ENCODE results near the gene SORT1.
"Not testable (repeated sequence)": the region's sequence is repeated elsewhere in the genome, so short reads cannot be mapped to it uniquely, and the experiment has no call there.

Gene SORT1

GRCh38 chr1:109299558-109300343 is 98.0 kb downstream of the SORT1 start:
- H3K27ac Mint-ChIP-seq = no peak overlapping the region
- intact Hi-C loops (cut with micrococcal nuclease) = no loop called here
- no peak overlapping the region for H3K4me3 Mint-ChIP-seq
- H3K4me1 Mint-ChIP-seq (ENCODE audit: low read depth) = peaks cover 33% of the 10 kb centered on the region
- H3K9me3 Mint-ChIP-seq = no peaks in the 10 kb centered on the region
- H3K27me3 Mint-ChIP-seq = peaks cover 6% of the 10 kb centered on the region
- H3K36me3 Mint-ChIP-seq (ENCODE audit: low read depth) = no peaks in the 10 kb centered on the region

- Mint-ChIP-seq H3K4me1 (ENCODE audit: low read depth) (peaks cover 37% of the 10 kb centered on the region), H3K4me3 (no peak overlapping the region), H3K9me3 (no peaks in the 10 kb centered on the region), H3K27me3 (peaks cover 6% of the 10 kb centered on the region), H3K36me3 (ENCODE audit: low read depth) (no peaks in the 10 kb centered on the region), H3K27ac (no peak overlapping the region)
- intact Hi-C loops (cut with micrococcal nuclease) = no loop called here
Observed at GRCh38 chr1:109298666-109299557, 98.8 kb downstream of the SORT1 start.

- peaks cover 6% of the 10 kb centered on the region for H3K27me3 Mint-ChIP-seq
- intact Hi-C loops (cut with micrococcal nuclease) = no loop called here
- H3K9me3 Mint-ChIP-seq = no peaks in the 10 kb centered on the region
Observed at GRCh38 chr1:109296782-109297181, 100.9 kb downstream of the SORT1 start.

GRCh38 chr1:109295712-109296415 is 101.9 kb downstream of the SORT1 start:
- intact Hi-C loops (cut with micrococcal nuclease) = no loop called here
- H3K9me3 Mint-ChIP-seq = no peaks in the 10 kb centered on the region
- H3K4me1 Mint-ChIP-seq (ENCODE audit: low read depth) = peaks cover 49% of the 10 kb centered on the region
- H3K4me3 Mint-ChIP-seq = no peak overlapping the region
- peaks cover 6% of the 10 kb centered on the region for H3K27me3 Mint-ChIP-seq
- H3K36me3 Mint-ChIP-seq (ENCODE audit: low read depth) = no peaks in the 10 kb centered on the region
- no peak overlapping the region for H3K27ac Mint-ChIP-seq

More at GRCh38 chr1:109296782-109297181, 100.9 kb downstream of the SORT1 start:
- Mint-ChIP-seq H3K4me3 (no peak overlapping the region), H3K27ac (no peak overlapping the region), H3K4me1 (ENCODE audit: low read depth) (peaks cover 45% of the 10 kb centered on the region), H3K36me3 (ENCODE audit: low read depth) (no peaks in the 10 kb centered on the region)

GRCh38 chr1:109294481-109294880 is 103.2 kb downstream of the SORT1 start:
- Mint-ChIP-seq H3K4me1 (ENCODE audit: low read depth) (peaks cover 40% of the 10 kb centered on the region), H3K4me3 (no peak overlapping the region), H3K27me3 (peaks cover under 1% of the 10 kb centered on the region), H3K27ac (no peak overlapping the region), H3K9me3 (no peaks in the 10 kb centered on the region), H3K36me3 (ENCODE audit: low read depth) (no peaks in the 10 kb centered on the region)
- intact Hi-C loops (cut with micrococcal nuclease) = no loop called here

GRCh38 chr1:109293026-109293425 is 104.7 kb downstream of the SORT1 start:
- H3K36me3 Mint-ChIP-seq (ENCODE audit: low read depth) = no peaks in the 10 kb centered on the region
- no peaks in the 10 kb centered on the region for H3K9me3 Mint-ChIP-seq
- H3K4me1 Mint-ChIP-seq (ENCODE audit: low read depth) = peaks cover 30% of the 10 kb centered on the region
- no peaks in the 10 kb centered on the region for H3K27me3 Mint-ChIP-seq
- intact Hi-C loops (cut with micrococcal nuclease) = no loop called here
- H3K4me3 Mint-ChIP-seq = no peak overlapping the region
- no peak overlapping the region for H3K27ac Mint-ChIP-seq

GRCh38 chr1:109292364-109292763 is 105.4 kb downstream of the SORT1 start:
- intact Hi-C loops (cut with micrococcal nuclease) = no loop called here
- Mint-ChIP-seq H3K27me3 (no peaks in the 10 kb centered on the region), H3K36me3 (ENCODE audit: low read depth) (no peaks in the 10 kb centered on the region), H3K4me3 (no peak overlapping the region), H3K9me3 (no peaks in the 10 kb centered on the region), H3K27ac (no peak overlapping the region), H3K4me1 (ENCODE audit: low read depth) (peaks cover 30% of the 10 kb centered on the region)

GRCh38 chr1:109290998-109291397 is 106.7 kb downstream of the SORT1 start:
- intact Hi-C loops (cut with micrococcal nuclease) = no loop called here
- H3K9me3 Mint-ChIP-seq = no peaks in the 10 kb centered on the region
- no peaks in the 10 kb centered on the region for H3K36me3 Mint-ChIP-seq (ENCODE audit: low read depth)
- no peak overlapping the region for H3K27ac Mint-ChIP-seq
- H3K4me3 Mint-ChIP-seq = no peak overlapping the region
- H3K4me1 Mint-ChIP-seq (ENCODE audit: low read depth) = peaks cover 30% of the 10 kb centered on the region
- H3K27me3 Mint-ChIP-seq = no peaks in the 10 kb centered on the region

GRCh38 chr1:109290137-109290536 is 107.6 kb downstream of the SORT1 start:
- Mint-ChIP-seq H3K4me3 (no peak overlapping the region), H3K27me3 (no peaks in the 10 kb centered on the region), H3K36me3 (ENCODE audit: low read depth) (no peaks in the 10 kb centered on the region), H3K27ac (no peak overlapping the region), H3K9me3 (no peaks in the 10 kb centered on the region), H3K4me1 (ENCODE audit: low read depth) (peaks cover 22% of the 10 kb centered on the region)
- intact Hi-C loops (cut with micrococcal nuclease) = no loop called here

- H3K27ac Mint-ChIP-seq; H3K9me3 Mint-ChIP-seq; intact Hi-C loops (cut with micrococcal nuclease); H3K36me3 Mint-ChIP-seq (ENCODE audit: low read depth); H3K27me3 Mint-ChIP-seq; H3K4me3 Mint-ChIP-seq: not testable (repeated sequence)
- peaks cover 21% of the 10 kb centered on the region for H3K4me1 Mint-ChIP-seq (ENCODE audit: low read depth)
Observed at GRCh38 chr1:109286762-109287161, 111.0 kb downstream of the SORT1 start.

- no peaks in the 10 kb centered on the region for H3K27me3 Mint-ChIP-seq
- peak overlapping the region; percentile 82 for H3K27ac Mint-ChIP-seq
- H3K4me3 Mint-ChIP-seq = peak overlapping the region; percentile 97
- intact Hi-C loops (cut with micrococcal nuclease) = no loop called here
- H3K36me3 Mint-ChIP-seq (ENCODE audit: low read depth) = peaks cover 8% of the 10 kb centered on the region
- H3K4me1 Mint-ChIP-seq (ENCODE audit: low read depth) = peaks cover 39% of the 10 kb centered on the region
- H3K9me3 Mint-ChIP-seq = no peaks in the 10 kb centered on the region
Observed at GRCh38 chr1:109283748-109284600, 113.7 kb downstream of the SORT1 start.

GRCh38 chr1:109282952-109283747 is 114.6 kb downstream of the SORT1 start, which contains the start of gene PSRC1:
Gene PSRC1 (minus strand): TSS chr1:109283145.
- Mint-ChIP-seq H3K4me1 (ENCODE audit: low read depth) (peaks cover 39% of the 10 kb centered on the region), H3K9me3 (no peaks in the 10 kb centered on the region)
- intact Hi-C loops (cut with micrococcal nuclease) = no loop called here

More at GRCh38 chr1:109282952-109283747, 114.6 kb downstream of the SORT1 start, which contains the start of gene PSRC1:
- peak within 1 kb of the TSS; percentile 97 for H3K4me3 Mint-ChIP-seq
- H3K27me3 Mint-ChIP-seq = no peaks in the 10 kb centered on the region
- peak within 1 kb of the TSS; percentile 82 for H3K27ac Mint-ChIP-seq
- peaks cover 8% of the 10 kb centered on the region for H3K36me3 Mint-ChIP-seq (ENCODE audit: low read depth)
